OCI-LY7 (cell line): ENCODE measurements around the gene CDR2.

Experiments used
- EZH2phosphoT487 ChIP-seq: fragments of 200-600 bp; sonication (generic); IDR thresholded peaks from 2 replicates; pipeline ENCODE4 v1.6.1; 2018; ENCODE audit warnings: low read depth, borderline replicate concordance, mild to moderate bottlenecking, mixed run types, antibody characterized with exemption, low read length, moderate library complexity, mixed read lengths
- TF ChIP-seq, protein P1 (sequence below): fragments of 200-600 bp; sonication (generic); conservative IDR thresholded peaks from 2 replicates; pipeline ENCODE4 v1.5.1; 2014; ENCODE audit warnings: mild to moderate bottlenecking, antibody characterized with exemption, low read length, moderate library complexity, mixed read lengths

GRCh38 chr16:22307838-22308237 lies 66.6 kb downstream of the CDR2 start:
- TF ChIP-seq, protein P1, sequence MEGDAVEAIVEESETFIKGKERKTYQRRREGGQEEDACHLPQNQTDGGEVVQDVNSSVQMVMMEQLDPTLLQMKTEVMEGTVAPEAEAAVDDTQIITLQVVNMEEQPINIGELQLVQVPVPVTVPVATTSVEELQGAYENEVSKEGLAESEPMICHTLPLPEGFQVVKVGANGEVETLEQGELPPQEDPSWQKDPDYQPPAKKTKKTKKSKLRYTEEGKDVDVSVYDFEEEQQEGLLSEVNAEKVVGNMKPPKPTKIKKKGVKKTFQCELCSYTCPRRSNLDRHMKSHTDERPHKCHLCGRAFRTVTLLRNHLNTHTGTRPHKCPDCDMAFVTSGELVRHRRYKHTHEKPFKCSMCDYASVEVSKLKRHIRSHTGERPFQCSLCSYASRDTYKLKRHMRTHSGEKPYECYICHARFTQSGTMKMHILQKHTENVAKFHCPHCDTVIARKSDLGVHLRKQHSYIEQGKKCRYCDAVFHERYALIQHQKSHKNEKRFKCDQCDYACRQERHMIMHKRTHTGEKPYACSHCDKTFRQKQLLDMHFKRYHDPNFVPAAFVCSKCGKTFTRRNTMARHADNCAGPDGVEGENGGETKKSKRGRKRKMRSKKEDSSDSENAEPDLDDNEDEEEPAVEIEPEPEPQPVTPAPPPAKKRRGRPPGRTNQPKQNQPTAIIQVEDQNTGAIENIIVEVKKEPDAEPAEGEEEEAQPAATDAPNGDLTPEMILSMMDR: no peak
- no peak for TF ChIP-seq EZH2phosphoT487
